GM21723 (cell line): ENCODE data around the gene TBC1D5.
"Not testable (repeated sequence)": the region's sequence is repeated elsewhere in the genome, so short reads cannot be mapped to it uniquely, and the experiment has no call there.

Experiments
- ATAC-seq: cut with Tn5 transposase; IDR thresholded peaks from one replicate; pipeline ENCODE4 v1.9.1; 2021; ENCODE audit warnings: mild to moderate bottlenecking, moderate library complexity; ENCODE audit not compliant: unreplicated experiment

The TBC1D5 gene

GRCh38 chr3:17423786-17424536, 318.5 kb downstream of the TBC1D5 start:
- ATAC-seq, result no peak

GRCh38 chr3:17422636-17423035, 319.8 kb downstream of the TBC1D5 start:
- no peak for ATAC-seq

- ATAC-seq, result no peak
Observed at GRCh38 chr3:17420668-17421067, 321.8 kb downstream of the TBC1D5 start.

GRCh38 chr3:17412950-17413530, 329.4 kb downstream of the TBC1D5 start:
- ATAC-seq, result peak; percentile 90

GRCh38 chr3:17411157-17411877, 331.1 kb downstream of the TBC1D5 start:
- ATAC-seq, result no peak

GRCh38 chr3:17407576-17407975, 334.9 kb downstream of the TBC1D5 start:
- no peak for ATAC-seq

- no peak for ATAC-seq
Observed at GRCh38 chr3:17404548-17404947, 337.9 kb downstream of the TBC1D5 start.

- ATAC-seq, result no peak
Observed at GRCh38 chr3:17402442-17402841, 340.0 kb downstream of the TBC1D5 start.

GRCh38 chr3:17401912-17402311, 340.5 kb downstream of the TBC1D5 start:
- ATAC-seq, result no peak

GRCh38 chr3:17399586-17399985, 342.8 kb downstream of the TBC1D5 start:
- ATAC-seq, result peak; percentile 33

GRCh38 chr3:17398959-17399551, 343.4 kb downstream of the TBC1D5 start:
- peak; percentile 99 for ATAC-seq

GRCh38 chr3:17396036-17396435, 346.4 kb downstream of the TBC1D5 start:
- no peak for ATAC-seq

GRCh38 chr3:17394541-17395155, 347.8 kb downstream of the TBC1D5 start:
- ATAC-seq, result no peak

GRCh38 chr3:17392516-17392915, 349.9 kb downstream of the TBC1D5 start:
- ATAC-seq, result not testable (repeated sequence)

GRCh38 chr3:17390785-17391184, 351.6 kb downstream of the TBC1D5 start:
- ATAC-seq, result no peak

GRCh38 chr3:17387108-17387507, 355.3 kb downstream of the TBC1D5 start:
- ATAC-seq, result no peak

- no peak for ATAC-seq
Observed at GRCh38 chr3:17386432-17386831, 356.0 kb downstream of the TBC1D5 start.

- no peak for ATAC-seq
Observed at GRCh38 chr3:17384567-17385296, 357.7 kb downstream of the TBC1D5 start.

GRCh38 chr3:17373304-17373703, 369.1 kb downstream of the TBC1D5 start:
- no peak for ATAC-seq
